H9 (cell line): ENCODE results near the gene UNC5B. TPM values are rescaled to one million over a fixed set of nuclear protein-coding genes. Genes with fewer than 3 reads are reported as not detected.

ENCODE experiments used
- DNase-seq: peaks from one replicate; pipeline ENCODE4 v3.0.0-alpha.2; 2017
- H2AFZ ChIP-seq: one replicate; pipeline ENCODE4 v1.6.1; 2013; ENCODE audit warnings: mild to moderate bottlenecking, low read length, control low read depth, moderate library complexity
- H2AK5ac ChIP-seq: 2 replicates; pipeline ENCODE4 v1.6.1; 2013; ENCODE audit warnings: low read length, control low read depth, mixed read lengths; ENCODE audit not compliant: insufficient read length
- H2BK120ac ChIP-seq: one replicate; pipeline ENCODE4 v1.6.1; 2013; ENCODE audit warnings: low read depth, mild to moderate bottlenecking, low read length, control low read depth, inconsistent platforms; ENCODE audit not compliant: poor library complexity, severe bottlenecking
- H2BK12ac ChIP-seq: 2 replicates; pipeline ENCODE4 v1.6.1; 2013; ENCODE audit warnings: low read length, control low read depth, mixed read lengths, low read depth; ENCODE audit not compliant: insufficient read length
- H2BK15ac ChIP-seq: 2 replicates; pipeline ENCODE4 v1.6.1; 2013; ENCODE audit warnings: low read depth, low read length, control low read depth
- H2BK20ac ChIP-seq: one replicate; pipeline ENCODE4 v1.6.1; 2013; ENCODE audit warnings: low read depth, mild to moderate bottlenecking, low read length, control low read depth, inconsistent platforms; ENCODE audit not compliant: poor library complexity, severe bottlenecking
- H2BK5ac ChIP-seq: 2 replicates; pipeline ENCODE4 v1.6.1; 2013; ENCODE audit warnings: low read length, control low read depth, mixed read lengths; ENCODE audit not compliant: insufficient read length
- H3K14ac ChIP-seq: 2 replicates; pipeline ENCODE4 v1.6.1; 2013; ENCODE audit warnings: low read length, control low read depth; ENCODE audit not compliant: insufficient read depth
- H3K18ac ChIP-seq: 2 replicates; pipeline ENCODE4 v1.6.1; 2013; ENCODE audit warnings: low read depth, mild to moderate bottlenecking, mixed read lengths, low read length, control low read depth; ENCODE audit not compliant: insufficient read length
- H3K23ac ChIP-seq: 2 replicates; pipeline ENCODE4 v1.6.1; 2013; ENCODE audit warnings: low read length, control low read depth, mixed read lengths, low read depth; ENCODE audit not compliant: insufficient read length
- H3K23me2 ChIP-seq: 2 replicates; pipeline ENCODE4 v1.6.1; 2013; ENCODE audit warnings: low read depth, mild to moderate bottlenecking, mixed read lengths, low read length, control low read depth; ENCODE audit not compliant: insufficient read length, poor library complexity, severe bottlenecking
- H3K27ac ChIP-seq: 2 replicates; pipeline ENCODE4 v1.5.1; 2013; ENCODE audit warnings: low read length, control low read depth, mixed read lengths, low read depth; ENCODE audit not compliant: insufficient read length
- H3K27me3 ChIP-seq: 2 replicates; pipeline ENCODE4 v1.6.1; 2013; ENCODE audit warnings: low read length, control low read depth, inconsistent platforms; ENCODE audit not compliant: insufficient read depth
- H3K4ac ChIP-seq: 2 replicates; pipeline ENCODE4 v1.6.1; 2013; ENCODE audit warnings: low read depth, mild to moderate bottlenecking, control low read depth, inconsistent platforms, low read length, moderate library complexity
- H3K4me1 ChIP-seq: 2 replicates; pipeline ENCODE4 v1.6.1; 2013; ENCODE audit warnings: low read length, control low read depth, inconsistent platforms; ENCODE audit not compliant: insufficient read depth
- H3K4me2 ChIP-seq: 2 replicates; pipeline ENCODE4 v1.6.1; 2013; ENCODE audit warnings: low read length, control low read depth, mixed read lengths; ENCODE audit not compliant: insufficient read length, insufficient read depth
- H3K56ac ChIP-seq: 2 replicates; pipeline ENCODE4 v1.6.1; 2013; ENCODE audit warnings: low read depth, mild to moderate bottlenecking, mixed read lengths, low read length, control low read depth; ENCODE audit not compliant: insufficient read length
- H3K79me1 ChIP-seq: 2 replicates; pipeline ENCODE4 v1.6.1; 2013; ENCODE audit warnings: low read depth, mild to moderate bottlenecking, moderate library complexity, low read length, control low read depth, inconsistent platforms; ENCODE audit not compliant: insufficient read depth, poor library complexity, severe bottlenecking
- H3K79me2 ChIP-seq: 2 replicates; pipeline ENCODE4 v1.6.1; 2013; ENCODE audit warnings: low read length, control low read depth, inconsistent platforms; ENCODE audit not compliant: insufficient read depth
- H3K9ac ChIP-seq: 2 replicates; pipeline ENCODE4 v1.6.1; 2013; ENCODE audit warnings: low read length, control low read depth, mixed read lengths; ENCODE audit not compliant: insufficient read length; ENCODE audit errors: extremely low read depth
- H3K9me3 ChIP-seq: one replicate; pipeline ENCODE4 v1.6.1; 2013; ENCODE audit warnings: low read depth, low read length, inconsistent platforms; ENCODE audit not compliant: control insufficient read depth
- H3T11ph ChIP-seq: one replicate; pipeline ENCODE4 v1.6.1; 2013; ENCODE audit warnings: mild to moderate bottlenecking, low read length, control low read depth, inconsistent platforms
- H4K20me1 ChIP-seq: one replicate; pipeline ENCODE4 v1.6.1; 2013; ENCODE audit not compliant: control insufficient read depth, insufficient read length, insufficient read depth
- H4K5ac ChIP-seq: 2 replicates; pipeline ENCODE4 v1.6.1; 2013; ENCODE audit warnings: low read depth, mild to moderate bottlenecking, mixed read lengths, low read length, control low read depth; ENCODE audit not compliant: insufficient read length
- H4K8ac ChIP-seq: replicated peaks from 2 replicates; pipeline ENCODE4 v1.6.1; 2013; ENCODE audit warnings: low read length, control low read depth, mixed read lengths, low read depth; ENCODE audit not compliant: insufficient read length
- H4K91ac ChIP-seq: 2 replicates; pipeline ENCODE4 v1.6.1; 2013; ENCODE audit warnings: low read depth, mild to moderate bottlenecking, moderate library complexity, mixed read lengths, low read length, control low read depth; ENCODE audit not compliant: insufficient read length
- H3K27ac Mint-ChIP-seq, 3 experiments: 2 replicates in 2 of 3; 3 replicates in 1 of 3; pipeline ENCODE4 v1.8.0; 2020 to 2021; ENCODE audit warnings: mixed read lengths in 3 of 3, mild to moderate bottlenecking in 1 of 3, moderate library complexity in 1 of 3
- H3K27me3 Mint-ChIP-seq: 2 replicates; pipeline ENCODE4 v1.8.0; 2021; ENCODE audit warnings: low read depth, mild to moderate bottlenecking, moderate library complexity, mixed read lengths
- H3K36me3 Mint-ChIP-seq, 3 experiments: 2 replicates in 2 of 3; 3 replicates in 1 of 3; pipeline ENCODE4 v1.8.0; 2020 to 2021; ENCODE audit warnings: low read depth in 3 of 3, mixed read lengths in 3 of 3; ENCODE audit not compliant: insufficient read depth in 1 of 3
- H3K4me1 Mint-ChIP-seq, 2 experiments: 2 replicates each; pipeline ENCODE4 v1.8.0; 2020; ENCODE audit warnings: mixed read lengths in 2 of 2
- H3K4me3 Mint-ChIP-seq, 2 experiments: 2 replicates in 1 of 2; 3 replicates in 1 of 2; pipeline ENCODE4 v1.8.0; 2020 to 2021; ENCODE audit warnings: mild to moderate bottlenecking in 2 of 2, mixed read lengths in 2 of 2, moderate library complexity in 1 of 2
- H3K9me3 Mint-ChIP-seq, 2 experiments: 2 replicates in 1 of 2; 3 replicates in 1 of 2; pipeline ENCODE4 v1.8.0; 2020; ENCODE audit warnings: mild to moderate bottlenecking in 2 of 2, mixed read lengths in 2 of 2, moderate library complexity in 1 of 2
- WGBS: extraction: QIAGEN DNeasy Blood & Tissue Kit; methylation state at CpG from one replicate; pipeline ENCODE4 v1.1.7; 2013; ENCODE audit warnings: missing lambda C conversion rate, low lambda C conversion rate, mixed read lengths; ENCODE audit not compliant: insufficient read length; ENCODE audit errors: extremely low coverage; 5-methylcytosine and 5-hydroxymethylcytosine counted together
- total RNA-seq: library from RNA; stranded (reverse); gene quantifications from 2 replicates; pipeline ENCODE4 v1.2.1, GENCODE V29; 2021
- TF ChIP-seq, protein P1 (sequence below): fragments of 200-600 bp; sonication (generic); conservative IDR thresholded peaks from 3 replicates; pipeline ENCODE4 v1.8.0; 2021; ENCODE audit warnings: antibody characterized with exemption, mild to moderate bottlenecking

Gene UNC5B
- total RNA-seq, 1 experiment from 2014 or later = 28.4 TPM

DNA sequence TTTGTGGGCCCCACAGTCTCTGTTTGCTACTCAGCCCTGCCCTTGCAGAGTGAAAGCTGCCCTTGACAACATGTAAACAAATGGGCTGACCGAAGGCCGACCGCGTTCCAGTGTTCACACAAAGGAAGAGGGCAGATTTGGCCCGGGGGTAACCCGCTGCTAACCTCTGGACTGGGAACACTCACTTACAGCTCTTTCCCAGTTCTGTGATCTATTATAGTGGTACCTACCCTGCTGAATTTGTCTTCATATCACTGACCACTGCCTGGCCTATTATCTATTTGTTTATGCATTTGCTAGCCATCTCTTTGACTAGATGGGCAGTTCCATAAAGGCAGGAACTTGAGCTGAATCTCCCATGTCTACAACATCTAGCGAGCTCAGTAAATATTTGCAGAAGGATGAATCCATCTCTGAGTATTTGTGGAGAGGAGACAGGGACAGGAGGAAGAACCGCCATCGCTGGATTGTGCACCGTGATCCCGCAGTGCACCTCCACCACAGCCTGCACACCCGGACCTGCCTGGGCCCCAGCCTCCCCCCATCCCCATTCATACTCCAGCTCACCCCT is 121.9 kb downstream of the UNC5B start:
- no peak for DNase-seq
- no peak overlapping the region for H3K27ac Mint-ChIP-seq
- TF ChIP-seq, protein P1, sequence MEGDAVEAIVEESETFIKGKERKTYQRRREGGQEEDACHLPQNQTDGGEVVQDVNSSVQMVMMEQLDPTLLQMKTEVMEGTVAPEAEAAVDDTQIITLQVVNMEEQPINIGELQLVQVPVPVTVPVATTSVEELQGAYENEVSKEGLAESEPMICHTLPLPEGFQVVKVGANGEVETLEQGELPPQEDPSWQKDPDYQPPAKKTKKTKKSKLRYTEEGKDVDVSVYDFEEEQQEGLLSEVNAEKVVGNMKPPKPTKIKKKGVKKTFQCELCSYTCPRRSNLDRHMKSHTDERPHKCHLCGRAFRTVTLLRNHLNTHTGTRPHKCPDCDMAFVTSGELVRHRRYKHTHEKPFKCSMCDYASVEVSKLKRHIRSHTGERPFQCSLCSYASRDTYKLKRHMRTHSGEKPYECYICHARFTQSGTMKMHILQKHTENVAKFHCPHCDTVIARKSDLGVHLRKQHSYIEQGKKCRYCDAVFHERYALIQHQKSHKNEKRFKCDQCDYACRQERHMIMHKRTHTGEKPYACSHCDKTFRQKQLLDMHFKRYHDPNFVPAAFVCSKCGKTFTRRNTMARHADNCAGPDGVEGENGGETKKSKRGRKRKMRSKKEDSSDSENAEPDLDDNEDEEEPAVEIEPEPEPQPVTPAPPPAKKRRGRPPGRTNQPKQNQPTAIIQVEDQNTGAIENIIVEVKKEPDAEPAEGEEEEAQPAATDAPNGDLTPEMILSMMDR = no peak

More for the DNA sequence above, 121.9 kb downstream of the UNC5B start:
- no peak overlapping the region for H3K4me3 Mint-ChIP-seq
- H3K9me3 ChIP-seq = no peaks in the 10 kb centered on the region
- no peak overlapping the region for H2BK15ac ChIP-seq
- no peak overlapping the region for H3K23ac ChIP-seq
- no peak overlapping the region for H3K9ac ChIP-seq
- H3K27me3 ChIP-seq = no peaks in the 10 kb centered on the region; the same call in 1 of the 2 replicates
- no peak overlapping the region for H3K18ac ChIP-seq
- H3K14ac ChIP-seq = no peak overlapping the region
- peaks cover 3% of the 10 kb centered on the region for H3K23me2 ChIP-seq
- no peak overlapping the region for H3K4ac ChIP-seq
- no peaks in the 10 kb centered on the region for H4K20me1 ChIP-seq
- peaks cover 3 to 9% (median 5%) of the 10 kb centered on the region in 3 experiments; a peak in 4 of 7 replicates for H3K36me3 Mint-ChIP-seq
- H2AK5ac ChIP-seq = no peak overlapping the region
- no CpG with 5 or more reads among the region's 12 CpGs for WGBS
- H3T11ph ChIP-seq = no peak overlapping the region
- no peak overlapping the region for H3K27ac ChIP-seq
- no peak overlapping the region for H3K56ac ChIP-seq
- no peak overlapping the region for H4K5ac ChIP-seq
- no peak overlapping the region for H2AFZ ChIP-seq
- H3K9me3 Mint-ChIP-seq = no peaks in the 10 kb centered on the region
- no peak overlapping the region for H3K4me2 ChIP-seq
- no peak overlapping the region for H2BK12ac ChIP-seq
- no peak overlapping the region for H2BK120ac ChIP-seq
- H3K27me3 Mint-ChIP-seq = peaks cover 2% of the 10 kb centered on the region; the same call in 1 of the 2 replicates
- H4K91ac ChIP-seq = no peak overlapping the region
- H2BK20ac ChIP-seq = no peak overlapping the region
- no peaks in the 10 kb centered on the region for H3K79me2 ChIP-seq
- H2BK5ac ChIP-seq = no peak overlapping the region
- peaks cover 20 to 30% of the 10 kb centered on the region in 2 experiments for H3K4me1 Mint-ChIP-seq
- no peak overlapping the region for H4K8ac ChIP-seq
- no peaks in the 10 kb centered on the region for H3K79me1 ChIP-seq
- H3K4me1 ChIP-seq = peaks cover 4% of the 10 kb centered on the region; the same call in 1 of the 2 replicates
